Heart left ventricle (tissue), 13 donors: ENCODE results near the gene LINGO1.

ENCODE experiments used
- POLR2A ChIP-seq, 2 donors: fragments of 450-650 bp; IDR thresholded peaks; one replicate each; pipeline ENCODE4 v1.6.1; 2017; ENCODE audit warnings: antibody characterized with exemption in 2 of 2, mild to moderate bottlenecking in 2 of 2, moderate library complexity in 2 of 2
- TF ChIP-seq, protein P1 (sequence below), 12 donors: fragments of 200-600 bp; sonication (generic) in 4 of 12; IDR thresholded peaks; one replicate each; pipeline versions ENCODE4 v1.5.0 to v1.8.0; 2018 to 2022; ENCODE audit warnings: antibody characterized with exemption in 12 of 12, mild to moderate bottlenecking in 5 of 12
- donor health status: ischemic (EF 13 %, LVEDD 7.1; RV severe dilation, severe dysfunction).
- donor health status: DM: no; HTN: yes; CAD: no.
- donor health status: DM: no; HTN: no; CAD: no.
- donor health status: ischemic (EF 25% LVEDD 6.9; RV normal size, moderate dysfunction).
- donor health status: ischemic (EF 25% LVEDD 5.7; RV mildly dilated, moderate dysfunction).
- donor health status: ischemic (EF 35%, LVEDD 5.7; RV mildly dilated, moderate dysfunction).
- donor health status: nonischemic (EF 11% LVEDD 7.7; RV severe dilation, severe dysfunction).
- donor health status: DM: yes; HTN: yes; CAD: no.
- donor health status: PGD.
- donor health status: ischemic (EF 29% LVEDD 5.4; RV normal size, mild dysfunction).
- donor health status: nonischemic (EF 23%, LVEDD 6.1; RV moderate dilation, normal function).

- TF ChIP-seq, protein P1, sequence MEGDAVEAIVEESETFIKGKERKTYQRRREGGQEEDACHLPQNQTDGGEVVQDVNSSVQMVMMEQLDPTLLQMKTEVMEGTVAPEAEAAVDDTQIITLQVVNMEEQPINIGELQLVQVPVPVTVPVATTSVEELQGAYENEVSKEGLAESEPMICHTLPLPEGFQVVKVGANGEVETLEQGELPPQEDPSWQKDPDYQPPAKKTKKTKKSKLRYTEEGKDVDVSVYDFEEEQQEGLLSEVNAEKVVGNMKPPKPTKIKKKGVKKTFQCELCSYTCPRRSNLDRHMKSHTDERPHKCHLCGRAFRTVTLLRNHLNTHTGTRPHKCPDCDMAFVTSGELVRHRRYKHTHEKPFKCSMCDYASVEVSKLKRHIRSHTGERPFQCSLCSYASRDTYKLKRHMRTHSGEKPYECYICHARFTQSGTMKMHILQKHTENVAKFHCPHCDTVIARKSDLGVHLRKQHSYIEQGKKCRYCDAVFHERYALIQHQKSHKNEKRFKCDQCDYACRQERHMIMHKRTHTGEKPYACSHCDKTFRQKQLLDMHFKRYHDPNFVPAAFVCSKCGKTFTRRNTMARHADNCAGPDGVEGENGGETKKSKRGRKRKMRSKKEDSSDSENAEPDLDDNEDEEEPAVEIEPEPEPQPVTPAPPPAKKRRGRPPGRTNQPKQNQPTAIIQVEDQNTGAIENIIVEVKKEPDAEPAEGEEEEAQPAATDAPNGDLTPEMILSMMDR (IDR thresholded peaks at IDR 0.05), result no peak
- no peak for TF ChIP-seq POLR2A (IDR thresholded peaks at IDR 0.05)
Observed at GRCh38 chr15:77630056-77630455, 2.7 kb downstream of the LINGO1 start.
